ENCODE results near the gene ASNSD1. TPM values are rescaled to one million over a fixed set of nuclear protein-coding genes. Genes with fewer than 3 reads are reported as not detected.

Gene ASNSD1
- total RNA-seq, 2 donors from 2014 or later: 52.1 to 59.1 TPM

Other genes starting within 250 kb of the ASNSD1 start
- gene WDR75, start 220.0 kb upstream of the ASNSD1 start, total RNA-seq: 10 to 100 TPM; 59.1 to 75.1 TPM
- gene SLC40A1, start 80.7 kb upstream of the ASNSD1 start, total RNA-seq: 1 to 10 TPM; 4.5 to 5.0 TPM
- gene ANKAR, start 13.2 kb downstream of the ASNSD1 start, total RNA-seq: 1 to 10 TPM; 5.9 to 7.5 TPM
- 10 to 100 TPM; 10.2 to 10.3 TPM for gene OSGEPL1, start 101.3 kb downstream of the ASNSD1 start, total RNA-seq
- 100 to 1,000 TPM; 101 to 121 TPM for gene ORMDL1, start 122.9 kb downstream of the ASNSD1 start, total RNA-seq
- gene PMS1, start 123.0 kb downstream of the ASNSD1 start, total RNA-seq: 10 to 100 TPM; 37.9 to 52.7 TPM

Data from activated T-cell treated with anti-CD3 and anti-CD28 coated beads, Interleukin-2, amount 50 U/mL, for 72 hours (primary cell).